Spinal cord (tissue), 10 donors: ENCODE data around the gene OST4. TPM values are rescaled to one million over a fixed set of nuclear protein-coding genes. Genes with fewer than 3 reads are reported as not detected.

Experiments
- DNase-seq, 6 donors: peaks; one replicate each; pipeline versions ENCODE4 v3.0.0 to v3.0.0-alpha.2; 2013 to 2015; ENCODE audit warnings: low spot score in 6 of 6, low read depth in 4 of 6
- H3K27ac ChIP-seq: one replicate; pipeline ENCODE4 v1.5.1; 2013; ENCODE audit warnings: low read depth, low read length, control low read depth
- H3K27me3 ChIP-seq: one replicate; pipeline ENCODE4 v1.6.1; 2013; ENCODE audit warnings: low read length; ENCODE audit not compliant: control insufficient read depth, insufficient read depth
- H3K36me3 ChIP-seq: one replicate; pipeline ENCODE4 v1.6.1; 2013; ENCODE audit warnings: low read length; ENCODE audit not compliant: control insufficient read depth, insufficient read depth
- H3K4me1 ChIP-seq: one replicate; pipeline ENCODE4 v1.6.1; 2013; ENCODE audit warnings: low read length; ENCODE audit not compliant: control insufficient read depth, insufficient read depth
- H3K4me3 ChIP-seq: one replicate; pipeline ENCODE4 v1.5.1; 2013; ENCODE audit warnings: low read depth, low read length, control low read depth
- H3K9me3 ChIP-seq: one replicate; pipeline ENCODE4 v1.6.1; 2013; ENCODE audit warnings: low read length; ENCODE audit not compliant: control insufficient read depth, insufficient read depth
- WGBS: methylation state at CpG from one replicate; pipeline ENCODE4 v1.1.5; 2013; ENCODE audit warnings: missing lambda C conversion rate; ENCODE audit not compliant: insufficient coverage; 5-methylcytosine and 5-hydroxymethylcytosine counted together
- polyA plus RNA-seq, 2 donors: library from polyadenylated mRNA; unstranded; fragments of 120-200 nt; gene quantifications; one replicate each; pipeline ENCODE4 v1.2.1, GENCODE V29; 2013; ENCODE audit not compliant: insufficient read length in 2 of 2
- total RNA-seq, 2 donors: library from RNA; depleted of rRNA in 1 of 2; stranded (reverse); fragments of 120-200 nt in 1 of 2; fragments of >200 nt in 1 of 2; gene quantifications; one replicate each; pipeline versions ENCODE4 v1.2.3 to v1.2.4, GENCODE V29; 2013 to 2014
- donor health status: healthy.

The OST4 gene
- total and polyA plus RNA-seq, 4 donors = 191 to 454 (median 217) TPM

DNA sequence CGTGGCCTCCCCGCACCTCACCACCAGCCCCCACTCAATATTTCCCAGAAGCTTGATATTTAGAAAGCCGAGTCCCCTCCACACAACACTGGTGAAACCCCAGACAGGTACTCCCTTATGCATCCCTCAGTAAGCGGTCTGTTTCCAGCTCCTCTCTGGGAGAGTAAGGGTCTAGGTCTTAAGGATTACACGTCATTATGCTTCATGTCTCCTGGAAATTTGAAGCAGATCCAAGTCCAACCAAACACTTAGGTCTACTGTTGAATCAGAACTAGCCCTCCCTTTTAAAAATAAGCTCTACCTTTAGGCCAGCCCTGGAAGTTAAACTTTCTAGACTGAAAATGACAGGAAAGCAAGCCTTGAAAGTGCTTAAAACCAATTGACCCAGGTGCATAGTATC is 1.5 kb upstream of the OST4 start:
- Histone ChIP-seq H3K9me3 (no peaks in the 10 kb centered on the region), H3K36me3 (peaks cover 21% of the 10 kb centered on the region), H3K4me1 (peaks cover 28% of the 10 kb centered on the region), H3K27me3 (no peaks in the 10 kb centered on the region), H3K4me3 (no peak overlapping the region), H3K27ac (peak overlapping the region; percentile 96)
- WGBS = 25% methylated on average over 3 of the region's 5 CpGs
- peak in 1 of 6 donors; percentile 20 for DNase-seq

DNA sequence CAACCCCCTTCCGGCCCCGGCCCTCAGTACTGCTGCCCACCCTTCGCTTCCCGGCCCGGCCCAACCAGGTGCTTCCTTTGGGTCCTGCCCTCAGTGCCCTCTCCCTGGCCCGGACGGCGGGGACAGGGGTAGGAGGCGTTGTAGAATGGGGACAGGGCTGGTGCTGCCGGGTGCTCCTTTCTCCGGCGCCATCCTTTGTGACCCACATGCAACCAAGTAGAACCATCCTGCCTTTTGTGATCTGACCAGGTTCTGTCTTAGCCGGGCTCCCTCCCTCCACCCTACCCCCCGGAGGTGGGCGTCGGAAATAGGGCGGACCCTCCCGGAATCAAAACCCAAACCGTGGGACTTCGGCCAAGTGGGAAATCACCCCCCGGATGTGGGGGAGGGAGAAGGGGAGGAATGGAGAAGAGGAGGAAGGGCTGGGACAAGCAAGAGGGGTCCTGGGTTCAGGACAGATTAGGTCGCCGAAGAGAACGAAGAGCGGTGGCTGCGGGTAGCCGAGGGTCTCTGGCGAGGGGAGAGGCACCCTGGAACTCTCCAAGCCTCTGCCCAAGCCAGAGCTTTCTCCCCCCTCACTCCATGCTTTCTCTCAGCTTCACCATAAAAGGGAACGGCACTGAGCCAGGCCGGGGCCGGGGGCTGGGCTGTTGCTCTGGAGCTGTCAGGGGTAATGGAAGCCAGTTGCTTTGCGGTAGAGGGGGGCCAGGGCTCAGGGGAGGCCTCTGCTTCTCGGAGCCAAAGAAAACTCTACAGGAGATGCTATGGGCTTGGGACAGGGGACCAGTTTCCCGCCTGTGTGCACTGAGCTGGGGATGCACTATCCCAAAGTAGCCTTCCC is 756 bp upstream of the OST4 start:
- peak in 3 of 6 donors; percentile 57 to 89 (median 83) for DNase-seq
- WGBS = 1% methylated on average over 20 of the region's 34 CpGs

GRCh38 chr2:27070653-27071276 is 689 bp downstream of the OST4 start:
- Histone ChIP-seq H3K9me3 (no peaks in the 10 kb centered on the region), H3K27ac (peak overlapping the region; percentile 87), H3K36me3 (peaks cover 35% of the 10 kb centered on the region), H3K4me1 (peaks cover 28% of the 10 kb centered on the region), H3K4me3 (peak overlapping the region; percentile 89), H3K27me3 (no peaks in the 10 kb centered on the region)
- WGBS = 8% methylated on average over 11 of the region's 11 CpGs
- DNase-seq = no peak

More for the DNA sequence above, 756 bp upstream of the OST4 start:
- peak overlapping the region; percentile 96 for H3K27ac ChIP-seq
- peaks cover 26% of the 10 kb centered on the region for H3K36me3 ChIP-seq
- H3K4me3 ChIP-seq = peak overlapping the region; percentile 83
- H3K27me3 ChIP-seq = no peaks in the 10 kb centered on the region
- no peaks in the 10 kb centered on the region for H3K9me3 ChIP-seq
- H3K4me1 ChIP-seq = peaks cover 28% of the 10 kb centered on the region

DNA sequence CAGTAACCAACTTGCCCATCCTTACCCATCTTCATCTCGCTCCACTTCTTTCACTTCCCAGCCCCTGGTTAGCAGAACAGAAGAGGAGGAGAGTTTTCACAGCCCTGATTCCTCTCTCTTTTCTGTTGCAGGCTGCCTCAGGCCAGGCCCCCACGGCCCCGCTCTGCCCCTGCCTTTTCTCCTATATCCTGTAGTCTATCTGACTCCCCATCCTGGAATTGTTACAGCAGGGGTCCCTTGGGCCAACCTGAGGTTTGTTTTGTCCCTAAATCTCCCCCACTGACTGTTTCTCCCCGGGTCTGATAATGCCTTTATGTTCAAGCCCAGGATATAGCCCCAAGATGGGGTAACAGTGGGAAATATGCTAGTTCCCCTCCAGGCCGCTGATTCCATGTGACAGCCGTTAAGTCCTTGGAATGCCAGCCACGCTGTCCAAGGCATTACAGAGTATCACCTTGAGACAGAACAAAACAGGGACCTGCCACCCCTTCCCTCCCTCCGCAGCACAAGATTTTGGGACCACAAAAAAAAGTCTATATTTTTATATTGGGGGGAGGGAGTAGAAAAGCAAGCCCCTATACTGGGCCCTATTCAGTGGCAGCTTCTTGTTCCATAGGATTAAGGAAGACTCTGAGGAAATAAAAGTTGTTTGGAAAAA is 1.4 kb downstream of the OST4 start:
- H3K9me3 ChIP-seq = no peaks in the 10 kb centered on the region
- no peak for DNase-seq
- H3K27me3 ChIP-seq = no peaks in the 10 kb centered on the region
- H3K4me3 ChIP-seq = peak overlapping the region; percentile 89
- peaks cover 37% of the 10 kb centered on the region for H3K36me3 ChIP-seq
- no peak overlapping the region for H3K27ac ChIP-seq
- 100% methylated on average over 3 of the region's 8 CpGs for WGBS
- peaks cover 25% of the 10 kb centered on the region for H3K4me1 ChIP-seq

DNA sequence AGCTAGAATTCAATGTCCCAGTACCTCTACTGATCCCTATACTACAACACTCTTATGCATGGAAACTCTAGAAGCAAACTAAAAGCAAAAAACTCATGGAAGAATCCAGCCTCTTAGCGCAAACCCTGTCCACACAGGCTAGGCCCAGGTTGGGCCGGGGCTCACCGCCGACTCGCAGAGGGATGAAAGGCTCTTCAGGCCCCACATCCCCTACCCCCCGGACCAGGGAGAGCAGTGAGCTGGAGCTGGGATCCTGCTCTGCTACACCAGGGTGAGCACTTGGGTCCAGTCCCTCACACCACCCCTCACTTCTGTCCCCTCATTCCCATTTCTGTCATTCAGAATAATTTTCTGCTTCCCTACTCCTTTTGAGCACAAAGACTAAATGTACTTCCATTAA is 2.0 kb downstream of the OST4 start:
- Histone ChIP-seq H3K4me1 (peaks cover 25% of the 10 kb centered on the region), H3K36me3 (peaks cover 41% of the 10 kb centered on the region)

GRCh38 chr2:27067385-27067784 is 4.1 kb downstream of the OST4 start:
- H3K27ac ChIP-seq = no peak overlapping the region
- no peak for DNase-seq
- H3K36me3 ChIP-seq = peaks cover 49% of the 10 kb centered on the region
- no peak overlapping the region for H3K4me3 ChIP-seq
- H3K9me3 ChIP-seq = no peaks in the 10 kb centered on the region
- H3K27me3 ChIP-seq = no peaks in the 10 kb centered on the region
- peaks cover 20% of the 10 kb centered on the region for H3K4me1 ChIP-seq
- WGBS = 97% methylated on average over 5 of the region's 5 CpGs

More for the DNA sequence above, 2.0 kb downstream of the OST4 start:
- no peak for DNase-seq
- H3K9me3 ChIP-seq = no peaks in the 10 kb centered on the region
- WGBS = 93% methylated on average over 6 of the region's 6 CpGs
- no peak overlapping the region for H3K27ac ChIP-seq
- no peak overlapping the region for H3K4me3 ChIP-seq
- H3K27me3 ChIP-seq = no peaks in the 10 kb centered on the region

GRCh38 chr2:27065128-27065527 is 6.3 kb downstream of the OST4 start:
- Histone ChIP-seq H3K27ac (no peak overlapping the region), H3K9me3 (no peaks in the 10 kb centered on the region), H3K4me1 (peaks cover 12% of the 10 kb centered on the region), H3K36me3 (peaks cover 57% of the 10 kb centered on the region), H3K4me3 (no peak overlapping the region), H3K27me3 (no peaks in the 10 kb centered on the region)
- DNase-seq = no peak
- WGBS = no CpG with 5 or more reads among the region's 3 CpGs

GRCh38 chr2:27060323-27060722 is 11.1 kb downstream of the OST4 start:
- Histone ChIP-seq H3K36me3 (peaks cover 65% of the 10 kb centered on the region), H3K27me3 (no peaks in the 10 kb centered on the region), H3K9me3 (no peaks in the 10 kb centered on the region), H3K27ac (no peak overlapping the region), H3K4me1 (no peaks in the 10 kb centered on the region), H3K4me3 (no peak overlapping the region)
- no CpG with 5 or more reads among the region's 3 CpGs for WGBS
- DNase-seq = no peak

DNA sequence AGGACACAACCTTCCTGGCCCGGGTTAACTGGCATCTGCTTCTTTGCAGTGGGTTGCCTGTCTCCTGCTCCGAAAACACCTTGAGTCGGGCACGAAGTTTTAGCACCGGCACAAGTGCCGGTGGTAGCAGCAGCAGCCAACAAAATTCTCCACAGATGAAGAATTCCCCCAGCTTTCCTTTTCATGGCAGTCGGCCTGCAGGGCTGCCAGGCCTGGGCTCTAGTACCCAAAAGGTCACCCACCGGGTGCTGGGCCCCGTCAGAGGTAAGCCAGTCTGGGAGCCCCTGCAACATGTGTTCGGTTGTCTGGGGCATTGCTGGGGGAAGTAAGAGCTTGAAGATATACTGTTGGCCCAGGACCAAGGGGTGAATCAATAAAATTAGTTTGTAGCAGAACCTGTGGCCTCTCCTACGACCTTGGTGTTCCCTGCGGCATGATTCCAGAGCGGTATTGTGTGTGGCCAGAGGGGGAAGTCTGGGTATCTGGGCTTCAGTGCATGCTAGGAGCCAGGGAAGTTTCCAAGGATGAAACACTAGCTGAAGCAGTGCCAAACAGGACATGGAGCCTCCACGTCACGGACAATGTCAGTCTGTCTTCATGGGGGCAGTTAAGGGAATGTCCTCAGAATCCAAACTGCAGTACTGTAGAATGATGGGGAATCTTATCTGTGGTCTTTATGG is 12.2 kb downstream of the OST4 start:
- Histone ChIP-seq H3K36me3 (peaks cover 71% of the 10 kb centered on the region), H3K9me3 (no peaks in the 10 kb centered on the region), H3K27ac (no peak overlapping the region), H3K4me1 (no peaks in the 10 kb centered on the region), H3K4me3 (no peak overlapping the region), H3K27me3 (no peaks in the 10 kb centered on the region)
- WGBS = 89% methylated on average over 15 of the region's 15 CpGs
- DNase-seq = no peak
